Thoracic aorta (tissue), 2 donors: ENCODE data around the gene F2. TPM values are rescaled to one million over a fixed set of nuclear protein-coding genes. Genes with fewer than 3 reads are reported as not detected.
"Not testable (repeated sequence)": the region's sequence is repeated elsewhere in the genome, so short reads cannot be mapped to it uniquely, and the experiment has no call there.

ENCODE experiments used
- ATAC-seq: fragments of 150-250 bp; one replicate; pipeline ENCODE4 v1.8.0; 2017; ENCODE audit warnings: low read depth; ENCODE audit not compliant: insufficient number of reproducible peaks, low FRiP score
- DNase-seq: peaks from one replicate; pipeline ENCODE4 v3.0.0-alpha.2; 2020; ENCODE audit warnings: low spot score
- H3K27ac ChIP-seq, 2 donors: fragments of 200-600 bp; sonication (generic); 1 replicate in 1 of 2; 2 replicates in 1 of 2; pipeline ENCODE4 v1.5.1; 2016; ENCODE audit warnings: mild to moderate bottlenecking in 2 of 2, moderate library complexity in 2 of 2
- H3K27me3 ChIP-seq: fragments of 200-600 bp; sonication (generic); replicated peaks from 2 replicates; pipeline ENCODE4 v1.6.0; 2016; ENCODE audit warnings: mild to moderate bottlenecking; ENCODE audit not compliant: insufficient read depth
- H3K36me3 ChIP-seq: fragments of 200-600 bp; sonication (generic); one replicate; pipeline ENCODE4 v1.5.1; 2016
- H3K4me1 ChIP-seq, 2 donors: fragments of 200-600 bp; sonication (generic); 1 replicate in 1 of 2; 2 replicates in 1 of 2; pipeline versions ENCODE4 v1.5.1 to v1.6.0; 2016; ENCODE audit warnings: low read depth in 2 of 2, mild to moderate bottlenecking in 1 of 2; ENCODE audit not compliant: control insufficient read depth in 1 of 2
- H3K4me3 ChIP-seq: fragments of 200-600 bp; sonication (generic); 2 replicates; pipeline ENCODE4 v1.5.1; 2016; ENCODE audit warnings: mild to moderate bottlenecking
- H3K9me3 ChIP-seq: fragments of 200-600 bp; sonication (generic); 2 replicates; pipeline ENCODE4 v1.5.1; 2016
- total RNA-seq, 2 donors: library from RNA; depleted of rRNA; stranded (reverse); fragments of >200 nt; gene quantifications; one replicate each; pipeline versions ENCODE4 v1.1.0 to v1.2.3, GENCODE V29; 2016
- TF ChIP-seq, protein P1 (sequence below): fragments of 200-600 bp; sonication (generic); IDR thresholded peaks from one replicate; pipeline ENCODE4 v1.5.1; 2019; ENCODE audit warnings: antibody characterized with exemption

F2 gene
- total RNA-seq = not detected

- H3K27ac ChIP-seq = no peak within 1 kb of the TSS
- peaks cover 12 to 20% of the 10 kb centered on the region in 2 donors for H3K4me1 ChIP-seq
- ATAC-seq (no peak), DNase-seq (no peak)
- H3K4me3 ChIP-seq = no peak within 1 kb of the TSS
- TF ChIP-seq, protein P1, sequence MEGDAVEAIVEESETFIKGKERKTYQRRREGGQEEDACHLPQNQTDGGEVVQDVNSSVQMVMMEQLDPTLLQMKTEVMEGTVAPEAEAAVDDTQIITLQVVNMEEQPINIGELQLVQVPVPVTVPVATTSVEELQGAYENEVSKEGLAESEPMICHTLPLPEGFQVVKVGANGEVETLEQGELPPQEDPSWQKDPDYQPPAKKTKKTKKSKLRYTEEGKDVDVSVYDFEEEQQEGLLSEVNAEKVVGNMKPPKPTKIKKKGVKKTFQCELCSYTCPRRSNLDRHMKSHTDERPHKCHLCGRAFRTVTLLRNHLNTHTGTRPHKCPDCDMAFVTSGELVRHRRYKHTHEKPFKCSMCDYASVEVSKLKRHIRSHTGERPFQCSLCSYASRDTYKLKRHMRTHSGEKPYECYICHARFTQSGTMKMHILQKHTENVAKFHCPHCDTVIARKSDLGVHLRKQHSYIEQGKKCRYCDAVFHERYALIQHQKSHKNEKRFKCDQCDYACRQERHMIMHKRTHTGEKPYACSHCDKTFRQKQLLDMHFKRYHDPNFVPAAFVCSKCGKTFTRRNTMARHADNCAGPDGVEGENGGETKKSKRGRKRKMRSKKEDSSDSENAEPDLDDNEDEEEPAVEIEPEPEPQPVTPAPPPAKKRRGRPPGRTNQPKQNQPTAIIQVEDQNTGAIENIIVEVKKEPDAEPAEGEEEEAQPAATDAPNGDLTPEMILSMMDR = no peak
- no peaks in the 10 kb centered on the region for H3K9me3 ChIP-seq
- H3K27me3 ChIP-seq = no peaks in the 10 kb centered on the region
- no peaks in the 10 kb centered on the region for H3K36me3 ChIP-seq
Measured at GRCh38 chr11:46719048-46719542, at the start of gene F2. Gene F2 (plus strand): TSS chr11:46719213. CDS start chr11:46719236, 23 bp downstream.

GRCh38 chr11:46669711-46670139, 49.3 kb upstream of the F2 start:
- ATAC-seq = no peak
- Histone ChIP-seq H3K27ac (no peak overlapping the region), H3K36me3 (peaks cover 58% of the 10 kb centered on the region), H3K27me3 (no peaks in the 10 kb centered on the region), H3K9me3 (no peaks in the 10 kb centered on the region), H3K4me3 (no peak overlapping the region), H3K4me1 (peaks cover 11 to 34% of the 10 kb centered on the region in 2 donors)
- DNase-seq = no peak
- TF ChIP-seq, protein P1 = no peak

DNA sequence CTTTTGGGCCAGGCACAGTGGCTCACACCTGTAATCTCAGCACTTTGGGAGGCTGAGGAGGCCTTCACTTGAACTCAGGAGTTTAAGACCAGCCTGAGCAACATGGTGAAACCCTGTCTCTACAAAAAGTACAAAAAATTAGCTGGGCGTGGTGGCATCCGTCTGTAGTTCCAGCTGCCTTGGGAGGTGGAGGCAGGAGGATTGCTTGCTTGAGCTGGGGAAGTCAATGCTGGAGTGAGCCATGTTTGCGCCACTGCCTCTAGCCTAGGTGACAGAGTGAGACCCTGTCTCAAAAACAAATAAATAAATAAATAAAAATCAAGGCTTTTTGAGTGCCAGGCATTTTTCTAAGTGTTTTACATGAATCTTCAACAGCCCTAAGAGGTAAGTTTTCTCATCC, 48.5 kb upstream of the F2 start:
- Histone ChIP-seq H3K4me1 (peaks cover 16 to 42% of the 10 kb centered on the region in 2 donors), H3K36me3 (peaks cover 53% of the 10 kb centered on the region)
- not testable (repeated sequence) for DNase-seq, ATAC-seq, H3K9me3 ChIP-seq, H3K27ac ChIP-seq, H3K27me3 ChIP-seq, H3K4me3 ChIP-seq

GRCh38 chr11:46671958-46672315, 47.1 kb upstream of the F2 start:
- no peak for DNase-seq

GRCh38 chr11:46672381-46672839, 46.6 kb upstream of the F2 start:
- Histone ChIP-seq H3K4me3 (no peak overlapping the region), H3K4me1 (peaks cover 13 to 31% of the 10 kb centered on the region in 2 donors), H3K27ac (no peak overlapping the region), H3K9me3 (no peaks in the 10 kb centered on the region), H3K27me3 (no peaks in the 10 kb centered on the region), H3K36me3 (peaks cover 57% of the 10 kb centered on the region)
- ATAC-seq (no peak), DNase-seq (no peak)
- TF ChIP-seq, protein P1 = no peak

More at GRCh38 chr11:46671958-46672315, 47.1 kb upstream of the F2 start:
- H3K4me3 ChIP-seq = no peak overlapping the region
- TF ChIP-seq, protein P1 = no peak
- H3K36me3 ChIP-seq = peaks cover 53% of the 10 kb centered on the region
- no peaks in the 10 kb centered on the region for H3K9me3 ChIP-seq
- ATAC-seq = no peak
- no peaks in the 10 kb centered on the region for H3K27me3 ChIP-seq
- peak overlapping the region in 1 of 2 donors; percentile 9 for H3K27ac ChIP-seq
- H3K4me1 ChIP-seq = peaks cover 17 to 36% of the 10 kb centered on the region in 2 donors
